Skeletal muscle tissue (tissue), 4 donors: ENCODE results near the gene KRTAP29-1. TPM values are rescaled to one million over a fixed set of nuclear protein-coding genes. Genes with fewer than 3 reads are reported as not detected.

Source experiments
- H3K27ac ChIP-seq: one replicate; pipeline ENCODE4 v1.7.0; 2013; ENCODE audit warnings: mild to moderate bottlenecking, low read depth, low read length, inconsistent platforms
- H3K27me3 ChIP-seq, 3 donors: one replicate each; pipeline ENCODE4 v1.7.0; 2013; ENCODE audit warnings: low read length in 3 of 3; ENCODE audit not compliant: control insufficient read depth in 3 of 3, insufficient read depth in 3 of 3
- H3K36me3 ChIP-seq, 3 donors: one replicate each; pipeline ENCODE4 v1.7.0; 2013; ENCODE audit warnings: low read length in 3 of 3; ENCODE audit not compliant: control insufficient read depth in 3 of 3, insufficient read depth in 3 of 3
- H3K4me1 ChIP-seq, 3 donors: one replicate each; pipeline ENCODE4 v1.7.0; 2013; ENCODE audit warnings: low read length in 3 of 3, mild to moderate bottlenecking in 3 of 3; ENCODE audit not compliant: control insufficient read depth in 3 of 3, insufficient read depth in 3 of 3
- H3K4me3 ChIP-seq, 3 donors: one replicate each; pipeline ENCODE4 v1.7.0; 2013; ENCODE audit warnings: low read length in 3 of 3
- H3K9ac ChIP-seq, 3 donors: one replicate each; pipeline ENCODE4 v1.7.0; 2013; ENCODE audit warnings: low read length in 3 of 3, mild to moderate bottlenecking in 3 of 3, moderate library complexity in 2 of 3, low read depth in 1 of 3
- H3K9me3 ChIP-seq, 3 donors: one replicate each; pipeline ENCODE4 v1.7.0; 2013; ENCODE audit warnings: low read length in 3 of 3; ENCODE audit not compliant: control insufficient read depth in 3 of 3
- total RNA-seq: library from RNA; depleted of rRNA; stranded (reverse); fragments of >200 nt; gene quantifications from one replicate; pipeline ENCODE4 v1.2.3, GENCODE V29; 2014
- donor health status: Osteomylitis.

Gene KRTAP29-1
- total RNA-seq, 1 donor from 2014 or later, result not detected

DNA sequence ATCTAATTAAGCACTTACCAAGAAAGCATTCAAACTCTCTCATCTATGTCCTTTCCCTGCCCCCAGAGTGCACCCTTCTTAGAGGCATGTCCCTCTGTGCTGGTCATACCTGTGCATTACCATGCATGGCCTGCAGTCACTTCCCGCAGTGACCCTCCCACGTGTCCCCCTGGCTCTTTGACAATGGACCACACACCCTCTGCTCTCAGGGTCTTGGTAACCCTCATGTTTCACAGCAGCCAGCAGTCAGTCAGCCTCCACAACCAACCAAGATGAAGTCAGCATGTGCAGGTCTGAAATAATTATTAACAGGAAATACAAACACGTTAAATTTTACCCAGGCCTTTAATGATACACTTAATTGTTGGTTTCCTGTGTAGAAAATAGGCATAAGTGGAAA lies 37.8 kb upstream of the KRTAP29-1 start:
- Histone ChIP-seq H3K4me3 (no peak overlapping the region), H3K9me3 (no peaks in the 10 kb centered on the region), H3K27ac (no peak overlapping the region), H3K36me3 (no peaks in the 10 kb centered on the region), H3K9ac (no peak overlapping the region), H3K27me3 (peaks cover 0 to 3% (median 2%) of the 10 kb centered on the region in 3 donors), H3K4me1 (peaks cover 0 to 3% (median 0%) of the 10 kb centered on the region in 3 donors)

DNA sequence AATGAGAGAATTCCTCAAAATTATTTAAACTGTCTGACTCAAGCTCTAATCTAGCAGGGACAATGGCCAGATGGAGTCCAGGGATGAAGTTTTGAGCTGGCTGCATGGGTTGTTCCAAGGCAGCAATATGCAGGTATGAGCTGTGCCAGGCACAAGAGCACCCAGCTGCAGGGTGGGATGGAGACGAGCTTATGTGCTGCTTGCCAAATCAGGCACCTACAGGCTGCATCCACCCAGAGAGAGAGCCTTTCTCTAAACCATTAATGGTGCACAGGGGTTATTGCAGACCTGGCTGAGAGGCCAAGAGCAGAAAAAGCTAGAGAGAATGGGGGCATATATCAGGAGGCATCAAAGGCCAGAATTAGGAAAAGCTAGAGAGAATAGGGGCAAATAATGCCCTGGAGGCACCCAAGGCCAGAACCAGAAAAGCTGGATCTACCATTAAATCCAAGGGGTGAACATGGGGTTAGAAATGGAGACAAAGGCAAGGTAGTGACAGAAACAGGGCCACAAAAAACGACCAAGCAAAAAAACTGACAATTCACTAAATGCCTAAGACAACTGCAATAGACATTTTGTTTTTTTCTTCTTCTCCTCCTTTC lies 37.0 kb upstream of the KRTAP29-1 start:
- Histone ChIP-seq H3K4me1 (peaks cover 0 to 3% (median 0%) of the 10 kb centered on the region in 3 donors), H3K27me3 (peaks cover 0 to 5% (median 4%) of the 10 kb centered on the region in 3 donors), H3K9me3 (no peaks in the 10 kb centered on the region), H3K9ac (no peak overlapping the region), H3K27ac (no peak overlapping the region), H3K4me3 (no peak overlapping the region), H3K36me3 (no peaks in the 10 kb centered on the region)

GRCh38 chr17:41338961-41339485 lies 36.4 kb upstream of the KRTAP29-1 start:
- peaks cover 0 to 7% (median 5%) of the 10 kb centered on the region in 3 donors for H3K27me3 ChIP-seq
- no peak overlapping the region for H3K9ac ChIP-seq
- H3K27ac ChIP-seq, result no peak overlapping the region

DNA sequence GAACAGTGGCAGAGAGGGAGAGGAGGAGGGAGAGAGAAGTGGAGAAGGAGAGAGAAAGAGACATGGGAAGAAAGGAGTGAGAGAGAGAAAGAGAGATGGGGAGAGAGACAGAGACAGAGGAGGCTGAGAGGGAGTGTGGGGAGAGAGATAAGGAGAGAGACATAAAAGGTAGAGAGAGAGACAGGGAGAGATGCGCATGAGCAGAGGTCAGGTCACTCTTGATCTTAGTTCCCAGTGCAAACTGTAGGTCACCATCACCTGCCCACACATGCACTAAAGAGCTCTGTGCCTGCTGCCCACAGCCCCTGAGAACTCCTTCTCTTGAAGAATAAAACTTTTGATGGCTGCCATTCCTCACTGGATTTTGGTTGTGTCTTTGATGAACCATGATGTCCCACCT lies 33.1 kb upstream of the KRTAP29-1 start:
- no peaks in the 10 kb centered on the region for H3K36me3 ChIP-seq
- H3K4me3 ChIP-seq, result no peak overlapping the region
- H3K9me3 ChIP-seq, result no peaks in the 10 kb centered on the region
- peaks cover 0 to 7% (median 3%) of the 10 kb centered on the region in 3 donors for H3K27me3 ChIP-seq
- no peak overlapping the region for H3K27ac ChIP-seq
- H3K4me1 ChIP-seq, result peaks cover 0 to 3% (median 0%) of the 10 kb centered on the region in 3 donors
- no peak overlapping the region for H3K9ac ChIP-seq

More at GRCh38 chr17:41338961-41339485, 36.4 kb upstream of the KRTAP29-1 start:
- H3K4me3 ChIP-seq, result no peak overlapping the region
- no peaks in the 10 kb centered on the region for H3K9me3 ChIP-seq
- H3K36me3 ChIP-seq, result no peaks in the 10 kb centered on the region
- H3K4me1 ChIP-seq, result peaks cover 0 to 3% (median 0%) of the 10 kb centered on the region in 3 donors

DNA sequence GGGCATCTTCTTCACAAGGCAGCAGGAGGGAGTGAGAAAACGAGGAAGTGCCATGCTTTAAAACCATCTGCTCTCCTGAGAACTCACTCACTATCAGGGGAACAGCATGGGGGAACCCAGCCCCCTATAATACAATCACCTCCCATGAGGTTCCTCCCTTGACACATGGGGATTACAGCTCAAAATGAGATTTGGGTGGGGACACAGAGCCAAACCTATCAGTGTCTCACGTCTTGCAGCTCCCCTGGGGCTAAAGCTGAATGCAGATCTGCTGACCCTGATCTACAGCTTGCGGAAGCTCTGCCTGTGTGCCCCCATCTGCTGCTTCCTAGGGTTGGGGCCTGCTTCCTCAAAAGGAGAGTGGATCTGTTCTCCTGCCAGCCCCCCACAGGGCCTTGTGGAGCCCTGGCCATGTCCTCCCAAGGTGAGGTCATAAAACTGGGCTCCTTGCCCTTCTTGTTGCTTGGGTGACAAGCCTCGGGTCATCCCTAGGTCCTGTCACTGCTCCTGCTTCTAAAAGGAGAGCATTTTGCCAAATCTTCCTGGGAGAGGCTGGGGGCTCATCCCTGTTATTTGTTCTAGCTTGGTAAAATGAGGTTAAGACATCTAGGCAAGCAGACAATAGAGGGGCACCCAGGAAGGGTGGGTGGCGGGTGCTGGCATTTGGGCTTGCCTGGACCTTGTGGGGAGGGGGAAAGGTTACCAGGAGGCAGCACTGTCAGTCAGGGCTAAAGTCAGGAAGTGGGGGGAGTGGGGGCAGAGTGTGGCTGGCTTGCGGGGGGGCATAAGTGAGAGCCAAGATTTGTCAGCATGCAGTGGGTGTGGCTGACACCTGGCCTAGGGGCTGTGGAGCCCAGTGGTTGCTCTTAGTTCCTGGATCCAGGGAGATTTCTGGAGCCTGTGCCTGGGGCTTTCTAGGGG lies 32.0 kb upstream of the KRTAP29-1 start:
- H3K4me1 ChIP-seq, result no peaks in the 10 kb centered on the region
- H3K4me3 ChIP-seq, result no peak overlapping the region
- no peaks in the 10 kb centered on the region for H3K36me3 ChIP-seq
- H3K27ac ChIP-seq, result no peak overlapping the region
- H3K27me3 ChIP-seq, result peaks cover 0 to 7% (median 3%) of the 10 kb centered on the region in 3 donors
- H3K9me3 ChIP-seq, result no peaks in the 10 kb centered on the region
- no peak overlapping the region for H3K9ac ChIP-seq

DNA sequence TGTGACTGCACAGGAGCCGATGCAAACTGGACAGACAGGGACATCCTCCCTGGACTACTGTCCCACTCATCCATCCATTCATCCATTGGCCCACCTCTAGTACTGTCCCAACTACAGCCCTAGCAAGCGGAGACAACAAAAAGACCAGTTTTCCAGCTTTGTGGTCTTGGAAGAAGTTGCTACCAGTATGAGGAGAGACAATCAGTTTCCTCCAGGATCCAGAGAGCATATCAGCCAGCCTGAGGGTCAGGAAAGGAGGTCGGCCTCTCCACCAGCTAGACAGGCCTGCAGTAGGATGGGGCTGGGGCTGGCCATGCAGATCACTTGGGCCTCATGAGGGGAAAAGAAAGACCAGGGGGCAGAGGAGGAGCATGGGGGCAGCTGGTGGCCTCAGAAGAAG lies 31.2 kb upstream of the KRTAP29-1 start:
- H3K27ac ChIP-seq, result no peak overlapping the region
- H3K9ac ChIP-seq, result no peak overlapping the region
- no peaks in the 10 kb centered on the region for H3K4me1 ChIP-seq
- peaks cover 0 to 7% (median 3%) of the 10 kb centered on the region in 3 donors for H3K27me3 ChIP-seq
- no peaks in the 10 kb centered on the region for H3K36me3 ChIP-seq
- H3K9me3 ChIP-seq, result no peaks in the 10 kb centered on the region
- no peak overlapping the region for H3K4me3 ChIP-seq

GRCh38 chr17:41333098-41333497 lies 30.4 kb upstream of the KRTAP29-1 start:
- no peaks in the 10 kb centered on the region for H3K9me3 ChIP-seq
- no peak overlapping the region for H3K4me3 ChIP-seq
- H3K27ac ChIP-seq, result no peak overlapping the region
- no peaks in the 10 kb centered on the region for H3K36me3 ChIP-seq
- H3K9ac ChIP-seq, result no peak overlapping the region
- H3K4me1 ChIP-seq, result no peaks in the 10 kb centered on the region
- peaks cover 0 to 7% (median 3%) of the 10 kb centered on the region in 3 donors for H3K27me3 ChIP-seq

DNA sequence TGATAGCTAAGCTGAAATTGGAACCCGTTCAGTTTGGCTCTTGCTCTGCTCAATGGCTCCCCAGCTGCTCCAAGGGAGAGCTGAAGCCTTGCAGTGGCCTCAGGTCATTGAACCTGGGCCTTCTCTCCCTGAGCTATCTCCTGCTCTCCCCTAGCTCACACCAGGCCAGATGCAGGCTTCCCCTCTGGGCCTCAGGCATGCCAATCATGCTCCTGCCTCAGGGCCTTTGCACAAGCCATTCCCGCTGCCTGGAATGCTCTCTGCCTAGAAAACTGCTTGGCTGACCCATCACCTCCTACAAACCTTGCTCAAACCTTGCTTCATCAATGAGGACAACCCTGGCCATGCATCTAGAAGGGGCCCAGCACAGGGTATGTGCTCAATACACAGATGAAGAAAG lies 29.6 kb upstream of the KRTAP29-1 start:
- H3K36me3 ChIP-seq, result no peaks in the 10 kb centered on the region
- H3K27me3 ChIP-seq, result peaks cover 0 to 7% (median 7%) of the 10 kb centered on the region in 3 donors
- H3K9ac ChIP-seq, result no peak overlapping the region
- no peaks in the 10 kb centered on the region for H3K4me1 ChIP-seq
- H3K9me3 ChIP-seq, result no peaks in the 10 kb centered on the region
- H3K27ac ChIP-seq, result no peak overlapping the region
- H3K4me3 ChIP-seq, result no peak overlapping the region

GRCh38 chr17:41331606-41332005 lies 29.0 kb upstream of the KRTAP29-1 start:
- Histone ChIP-seq H3K4me3 (no peak overlapping the region), H3K4me1 (no peaks in the 10 kb centered on the region), H3K9ac (no peak overlapping the region), H3K27me3 (peaks cover 0 to 7% (median 7%) of the 10 kb centered on the region in 3 donors), H3K36me3 (no peaks in the 10 kb centered on the region), H3K27ac (no peak overlapping the region), H3K9me3 (no peaks in the 10 kb centered on the region)
